Upper lobe of right lung (tissue), 1 donor: ENCODE results near the gene FAM131A. TPM values are rescaled to one million over a fixed set of nuclear protein-coding genes. Genes with fewer than 3 reads are reported as not detected.
A peak's percentile ranks its signal among the peaks of the same experiment; 100 is the strongest.
"Not testable (repeated sequence)": the region's sequence is repeated elsewhere in the genome, so short reads cannot be mapped to it uniquely, and the experiment has no call there.

Experiments used
- ATAC-seq: fragments of 200-7000 bp; cut with Tn5 transposase; one replicate; pipeline ENCODE4 v1.9.1; 2020; ENCODE audit warnings: mild to moderate bottlenecking, moderate library complexity
- DNase-seq: peaks from one replicate; pipeline ENCODE4 v3.0.0-alpha.2; 2020
- H3K27ac ChIP-seq: fragments of 200-600 bp; one replicate; pipeline ENCODE4 v1.8.0; 2022
- H3K27me3 ChIP-seq: fragments of 200-600 bp; one replicate; pipeline ENCODE4 v1.8.0; 2022; ENCODE audit warnings: mild to moderate bottlenecking
- H3K36me3 ChIP-seq: fragments of 200-600 bp; one replicate; pipeline ENCODE4 v1.8.0; 2022
- H3K4me1 ChIP-seq: fragments of 200-600 bp; one replicate; pipeline ENCODE4 v1.8.0; 2022
- H3K4me3 ChIP-seq: fragments of 200-600 bp; one replicate; pipeline ENCODE4 v1.8.0; 2022; ENCODE audit warnings: mild to moderate bottlenecking
- H3K9me3 ChIP-seq: fragments of 200-600 bp; one replicate; pipeline ENCODE4 v1.8.0; 2022
- intact Hi-C: fragments of 100-400 bp; cut with DNase I; formaldehyde crosslinking; loops from one replicate; pipeline ENCODE4 v1.11.0; 2022
- total RNA-seq: library from RNA; stranded (reverse); fragmentation: NEBNext Ultra II Directional; extraction: Animal tissue kit (Norgen Biotek cat#: 25700); gene quantifications from one replicate; pipeline ENCODE4 v1.2.1, GENCODE V29; 2021
- TF ChIP-seq, protein P1 (sequence below): fragments of 200-600 bp; IDR thresholded peaks from one replicate; pipeline ENCODE4 v1.8.0; 2022; ENCODE audit warnings: antibody characterized with exemption
- donor health status: DM: no; HTN: yes; CAD: no; lungs with severe emphysema.

Gene FAM131A
- total RNA-seq, 1 donor from 2014 or later: 19.0 TPM

GRCh38 chr3:184337981-184338380 lies 581 bp downstream of the FAM131A start:
- Histone ChIP-seq H3K9me3 (no peaks in the 10 kb centered on the region), H3K4me1 (peaks cover 26% of the 10 kb centered on the region), H3K36me3 (peaks cover 37% of the 10 kb centered on the region), H3K4me3 (no peak overlapping the region), H3K27me3 (no peaks in the 10 kb centered on the region), H3K27ac (peak overlapping the region; percentile 89)
- ATAC-seq (no peak), DNase-seq (no peak)
- intact Hi-C loops: no loop called here
- TF ChIP-seq, protein P1, sequence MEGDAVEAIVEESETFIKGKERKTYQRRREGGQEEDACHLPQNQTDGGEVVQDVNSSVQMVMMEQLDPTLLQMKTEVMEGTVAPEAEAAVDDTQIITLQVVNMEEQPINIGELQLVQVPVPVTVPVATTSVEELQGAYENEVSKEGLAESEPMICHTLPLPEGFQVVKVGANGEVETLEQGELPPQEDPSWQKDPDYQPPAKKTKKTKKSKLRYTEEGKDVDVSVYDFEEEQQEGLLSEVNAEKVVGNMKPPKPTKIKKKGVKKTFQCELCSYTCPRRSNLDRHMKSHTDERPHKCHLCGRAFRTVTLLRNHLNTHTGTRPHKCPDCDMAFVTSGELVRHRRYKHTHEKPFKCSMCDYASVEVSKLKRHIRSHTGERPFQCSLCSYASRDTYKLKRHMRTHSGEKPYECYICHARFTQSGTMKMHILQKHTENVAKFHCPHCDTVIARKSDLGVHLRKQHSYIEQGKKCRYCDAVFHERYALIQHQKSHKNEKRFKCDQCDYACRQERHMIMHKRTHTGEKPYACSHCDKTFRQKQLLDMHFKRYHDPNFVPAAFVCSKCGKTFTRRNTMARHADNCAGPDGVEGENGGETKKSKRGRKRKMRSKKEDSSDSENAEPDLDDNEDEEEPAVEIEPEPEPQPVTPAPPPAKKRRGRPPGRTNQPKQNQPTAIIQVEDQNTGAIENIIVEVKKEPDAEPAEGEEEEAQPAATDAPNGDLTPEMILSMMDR: no peak

- intact Hi-C loops: no loop called here
- H3K36me3 ChIP-seq: peaks cover 37% of the 10 kb centered on the region
- peak overlapping the region; percentile 89 for H3K27ac ChIP-seq
- TF ChIP-seq, protein P1: peak; percentile 11
- peaks cover 26% of the 10 kb centered on the region for H3K4me1 ChIP-seq
- H3K9me3 ChIP-seq: no peaks in the 10 kb centered on the region
- peak overlapping the region; percentile 21 for H3K4me3 ChIP-seq
- ATAC-seq (no peak), DNase-seq (peak; percentile 75)
- no peaks in the 10 kb centered on the region for H3K27me3 ChIP-seq
Observed at GRCh38 chr3:184338511-184338945, 1.1 kb downstream of the FAM131A start.

GRCh38 chr3:184339001-184339400 lies 1.6 kb downstream of the FAM131A start:
- DNase-seq (no peak), ATAC-seq (no peak)
- intact Hi-C loops: no loop called here
- Histone ChIP-seq H3K9me3 (no peaks in the 10 kb centered on the region), H3K27me3 (no peaks in the 10 kb centered on the region), H3K4me3 (peak overlapping the region; percentile 21), H3K4me1 (peaks cover 26% of the 10 kb centered on the region), H3K27ac (peak overlapping the region; percentile 89), H3K36me3 (peaks cover 36% of the 10 kb centered on the region)
- TF ChIP-seq, protein P1: no peak

- not testable (repeated sequence) for H3K27ac ChIP-seq
Observed at GRCh38 chr3:184339451-184340135, 2.2 kb downstream of the FAM131A start.

DNA sequence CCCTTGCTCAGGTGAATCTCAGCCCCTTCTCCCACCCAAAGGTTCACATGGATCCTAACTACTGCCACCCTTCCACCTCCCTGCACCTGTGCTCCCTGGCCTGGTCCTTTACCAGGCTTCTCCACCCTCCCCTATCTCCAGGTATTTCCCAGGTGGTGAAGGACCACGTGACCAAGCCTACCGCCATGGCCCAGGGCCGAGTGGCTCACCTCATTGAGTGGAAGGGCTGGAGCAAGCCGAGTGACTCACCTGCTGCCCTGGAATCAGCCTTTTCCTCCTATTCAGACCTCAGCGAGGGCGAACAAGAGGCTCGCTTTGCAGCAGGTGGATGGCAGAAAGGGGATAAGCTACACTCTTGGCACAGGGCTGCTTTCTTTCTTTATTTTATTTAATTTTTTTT lies 4.5 kb downstream of the FAM131A start:
- ATAC-seq (peak; percentile 78), DNase-seq (peak; percentile 91)
- Histone ChIP-seq H3K36me3 (peaks cover 35% of the 10 kb centered on the region), H3K4me1 (peaks cover 29% of the 10 kb centered on the region), H3K9me3 (no peaks in the 10 kb centered on the region), H3K27ac (peak overlapping the region; percentile 6), H3K27me3 (no peaks in the 10 kb centered on the region), H3K4me3 (no peak overlapping the region)
- intact Hi-C loops: no loop called here
- TF ChIP-seq, protein P1: no peak

More at GRCh38 chr3:184339451-184340135, 2.2 kb downstream of the FAM131A start:
- intact Hi-C loops, DNase-seq, ATAC-seq, H3K4me3 ChIP-seq, H3K9me3 ChIP-seq, H3K27me3 ChIP-seq: not testable (repeated sequence)
- H3K36me3 ChIP-seq: peaks cover 34% of the 10 kb centered on the region
- H3K4me1 ChIP-seq: peaks cover 26% of the 10 kb centered on the region

DNA sequence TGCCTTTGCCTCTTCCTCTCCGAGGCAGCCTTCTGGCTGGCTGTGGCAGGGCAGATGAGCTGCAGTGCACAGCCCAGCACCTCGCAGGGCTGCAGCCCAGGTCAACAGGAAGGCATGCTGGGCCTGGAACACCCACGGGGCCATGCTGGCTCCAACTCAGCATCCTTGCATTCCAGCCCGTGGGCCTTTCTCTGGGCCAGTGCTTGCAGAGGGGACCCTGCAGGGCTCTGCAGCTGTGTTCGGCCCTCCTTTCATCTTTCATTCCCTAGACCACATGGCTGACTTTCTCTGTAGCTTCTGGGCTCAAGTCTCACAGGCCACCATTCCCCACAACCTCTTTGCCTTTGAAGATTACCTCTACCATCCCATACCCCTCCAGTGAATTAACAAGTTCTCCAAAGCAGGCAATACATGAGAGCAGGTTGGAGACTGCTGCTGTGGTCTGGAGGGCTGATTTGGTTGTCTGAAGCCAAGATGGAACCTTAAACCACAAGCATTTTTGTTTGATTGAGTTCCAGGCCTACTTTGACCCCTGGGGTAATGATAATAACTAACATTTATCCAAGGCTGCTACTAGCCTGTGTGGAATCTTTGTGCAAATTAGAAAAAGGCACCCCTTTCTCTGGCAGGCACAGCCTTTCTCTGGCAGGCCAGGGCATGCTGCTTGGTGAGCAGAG lies 5.9 kb downstream of the FAM131A start:
- ATAC-seq (no peak), DNase-seq (no peak)
- Histone ChIP-seq H3K36me3 (peaks cover 35% of the 10 kb centered on the region), H3K9me3 (no peaks in the 10 kb centered on the region), H3K27me3 (no peaks in the 10 kb centered on the region), H3K27ac (no peak overlapping the region), H3K4me3 (no peak overlapping the region), H3K4me1 (peaks cover 15% of the 10 kb centered on the region)
- TF ChIP-seq, protein P1: no peak
- intact Hi-C loops: no loop called here
